ENCODE data around the gene SLC25A20.
"Not testable (repeated sequence)": the region's sequence is repeated elsewhere in the genome, so short reads cannot be mapped to it uniquely, and the experiment has no call there.

SLC25A20 gene

DNA sequence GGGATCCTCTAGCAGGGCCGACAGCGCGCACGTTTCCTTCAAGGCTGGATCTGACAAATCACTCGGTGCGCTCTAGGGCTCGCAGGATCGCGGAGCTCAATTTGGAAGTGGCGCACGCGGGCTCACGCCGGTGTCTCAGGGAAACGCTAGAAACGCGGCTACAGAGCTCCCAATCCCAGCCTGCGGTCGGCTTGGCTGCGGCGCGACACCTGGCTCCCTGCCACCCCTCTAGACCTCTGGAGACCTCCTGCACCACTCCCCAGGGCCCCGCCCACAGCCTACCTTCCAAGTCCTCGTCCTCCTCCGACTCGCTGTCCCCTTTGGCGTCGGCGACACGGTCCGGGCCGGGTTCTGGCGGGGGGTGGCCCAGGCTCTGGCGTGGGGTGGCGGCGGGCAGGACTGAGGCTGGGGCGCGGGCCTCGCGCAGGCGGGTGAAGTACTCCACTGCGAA is 51.6 kb downstream of the SLC25A20 start:
- peak; percentile 90 for DNase-seq (ENCODE audit: low read depth, low spot score)

- peak; percentile 35 for DNase-seq (ENCODE audit: low read depth, low spot score)
These were observed 53.5 kb downstream of the SLC25A20 start for GRCh38 chr3:48845170-48845569.

DNA sequence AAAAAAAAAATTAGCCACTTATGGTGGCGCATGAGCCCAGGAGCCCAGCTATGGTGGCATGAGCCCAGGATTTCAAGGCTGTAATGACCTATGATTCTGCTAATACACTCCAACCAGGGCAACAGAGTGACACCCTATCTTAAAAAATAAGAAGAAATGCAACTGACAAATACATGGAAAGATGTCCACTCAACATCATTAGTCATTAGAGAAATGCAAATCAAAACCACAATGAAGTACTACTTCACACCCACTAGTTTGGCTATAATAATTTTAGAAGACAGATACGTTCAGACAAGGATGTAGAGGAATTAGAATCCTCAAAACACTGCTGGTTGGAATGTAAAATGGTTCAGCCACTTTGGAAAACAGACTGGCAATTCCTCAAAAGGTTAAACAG is 61.5 kb downstream of the SLC25A20 start:
- no peak for DNase-seq (ENCODE audit: low read depth, low spot score)

- DNase-seq (ENCODE audit: low read depth, low spot score): no peak
These were observed 62.9 kb downstream of the SLC25A20 start for GRCh38 chr3:48835650-48836366.

GRCh38 chr3:48832684-48833083 is 66.0 kb downstream of the SLC25A20 start:
- no peak for DNase-seq (ENCODE audit: low read depth, low spot score)

DNA sequence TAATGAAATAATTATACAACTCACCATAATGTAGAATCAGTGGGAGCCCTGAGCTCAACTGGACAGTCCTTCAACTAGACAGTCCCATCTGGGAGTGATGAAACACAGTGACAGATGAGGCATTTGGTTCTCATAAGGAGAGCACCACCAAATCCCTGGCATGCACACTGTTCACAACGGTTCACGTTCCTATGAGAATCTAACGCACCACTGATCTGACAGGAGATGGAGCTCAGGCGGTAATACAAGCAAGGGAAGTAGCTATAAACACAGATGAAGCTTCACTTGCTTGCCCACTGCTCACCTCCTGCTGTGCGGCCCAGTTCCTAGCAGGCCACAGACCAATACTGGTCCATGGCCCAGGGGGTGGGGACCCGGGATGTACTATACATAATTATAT is 68.0 kb downstream of the SLC25A20 start:
- no peak for DNase-seq (ENCODE audit: low read depth, low spot score)

DNA sequence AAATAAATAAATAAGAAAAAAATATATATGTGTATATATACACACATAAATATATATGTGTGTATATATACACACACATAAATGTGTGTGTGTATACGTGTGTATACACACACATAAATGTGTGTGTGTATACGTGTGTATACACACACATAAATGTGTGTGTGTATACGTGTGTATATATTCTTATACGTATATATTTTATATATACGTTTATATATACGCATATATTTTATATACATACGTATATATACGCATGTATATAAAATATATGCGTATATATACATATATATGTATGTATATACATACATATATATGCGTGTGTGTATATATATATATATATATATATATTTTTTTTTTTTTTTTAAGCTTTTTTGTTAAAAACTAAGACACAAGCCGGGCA is 69.2 kb downstream of the SLC25A20 start:
- not testable (repeated sequence) for DNase-seq (ENCODE audit: low read depth, low spot score)

DNA sequence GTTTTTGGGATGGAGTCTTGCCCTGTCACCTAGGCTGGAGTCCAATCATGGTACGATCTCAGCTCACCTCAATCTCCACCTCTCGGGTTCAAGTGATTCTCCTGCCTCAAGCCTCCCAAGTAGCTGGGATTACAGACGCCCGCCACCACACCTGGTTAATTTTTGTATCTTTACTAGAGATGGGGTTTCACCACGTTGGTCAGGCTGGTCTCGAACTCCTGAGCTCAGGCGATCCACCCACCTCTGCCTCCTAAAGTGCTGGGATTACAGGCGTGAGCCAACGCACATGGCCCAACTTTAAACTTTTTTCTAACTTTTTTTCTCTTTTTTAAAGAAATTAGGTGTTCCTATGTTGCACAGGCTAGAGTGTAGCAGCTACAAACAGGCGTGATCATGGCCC is 70.8 kb downstream of the SLC25A20 start:
- DNase-seq (ENCODE audit: low read depth, low spot score): not testable (repeated sequence)

DNA sequence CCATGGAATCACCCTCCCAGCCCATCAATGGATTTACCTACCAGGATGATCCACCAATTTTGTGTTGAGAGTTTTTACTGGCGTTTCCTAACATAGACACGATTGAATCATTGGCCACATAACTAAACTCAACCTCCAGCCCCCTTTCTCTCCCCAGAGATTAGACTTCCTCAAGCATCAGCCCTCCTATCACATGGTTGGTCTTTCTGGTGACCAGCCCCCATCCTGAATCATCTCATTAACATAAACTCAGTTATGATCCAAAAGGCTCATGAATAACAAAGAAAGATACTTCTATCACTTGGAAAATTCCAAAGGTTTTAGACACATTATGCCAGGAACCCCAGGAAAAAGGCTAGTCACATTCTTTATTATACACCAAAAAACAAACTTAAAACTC is 72.2 kb downstream of the SLC25A20 start:
- peak; percentile 93 for DNase-seq (ENCODE audit: low read depth, low spot score)

- peak; percentile 79 for DNase-seq (ENCODE audit: low read depth, low spot score)
These were observed 77.9 kb downstream of the SLC25A20 start for GRCh38 chr3:48820612-48821324.

- DNase-seq (ENCODE audit: low read depth, low spot score): no peak
These were observed 79.2 kb downstream of the SLC25A20 start for GRCh38 chr3:48819234-48820221.

- DNase-seq (ENCODE audit: low read depth, low spot score): no peak
These were observed 87.2 kb downstream of the SLC25A20 start for GRCh38 chr3:48811524-48811923.

Measured in astrocyte of the hippocampus (primary cell).